HEK293T (cell line): ENCODE results near the gene PAAF1.
"Not testable (repeated sequence)": the region's sequence is repeated elsewhere in the genome, so short reads cannot be mapped to it uniquely, and the experiment has no call there.

Experiments
- CTBP1 ChIP-seq: fragments of 450-650 bp; IDR thresholded peaks from 2 replicates; pipeline ENCODE4 v1.6.1; 2016; ENCODE audit warnings: borderline replicate concordance
- ELF4 ChIP-seq: fragments of 450-650 bp; IDR thresholded peaks from 2 replicates; pipeline ENCODE4 v1.6.1; 2017; ENCODE audit warnings: antibody characterized with exemption
- FOXK2 ChIP-seq: fragments of 450-650 bp; IDR thresholded peaks from 2 replicates; pipeline ENCODE4 v1.6.1; 2016; ENCODE audit warnings: mild to moderate bottlenecking
- FOXM1 ChIP-seq: fragments of 450-650 bp; IDR thresholded peaks from 2 replicates; pipeline ENCODE4 v1.6.1; 2017; ENCODE audit warnings: mild to moderate bottlenecking, borderline replicate concordance
- HDGF ChIP-seq: fragments of 450-650 bp; IDR thresholded peaks from 2 replicates; pipeline ENCODE4 v1.6.1; 2017; ENCODE audit warnings: antibody characterized with exemption, borderline replicate concordance
- TARDBP ChIP-seq: fragments of 450-650 bp; IDR thresholded peaks from 2 replicates; pipeline ENCODE4 v1.6.1; 2016
- ZNF384 ChIP-seq: fragments of 450-650 bp; IDR thresholded peaks from 2 replicates; pipeline ENCODE4 v1.6.1; 2016

DNA sequence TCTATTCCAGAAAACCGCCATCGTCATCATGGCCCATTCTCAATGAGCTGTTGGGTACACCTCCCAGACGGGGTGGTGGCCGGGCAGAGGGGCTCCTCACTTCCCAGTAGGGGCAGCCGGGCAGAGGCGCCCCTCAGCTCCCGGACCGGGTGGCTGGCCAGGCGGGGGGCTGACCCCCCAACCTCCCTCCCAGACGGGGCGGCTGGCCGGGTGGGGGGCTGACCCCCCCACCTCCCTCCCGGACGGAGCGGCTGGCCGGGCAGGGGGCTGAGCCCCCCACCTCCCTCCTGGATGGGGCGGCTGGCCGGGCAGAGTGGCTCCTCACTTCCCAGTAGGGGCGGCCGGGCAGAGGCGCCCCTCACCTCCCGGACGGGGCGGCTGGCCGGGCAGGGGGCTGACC lies 59.2 kb downstream of the PAAF1 start:
- TF ChIP-seq ELF4, TARDBP, FOXM1, FOXK2, CTBP1, ZNF384, HDGF: not testable (repeated sequence)
